BJ (cell line): ENCODE data around the gene TMEM107. TPM values are rescaled to one million over a fixed set of nuclear protein-coding genes. Genes with fewer than 3 reads are reported as not detected.

Experiments
- CTCF ChIA-PET: fragments of 350-600 bp; formaldehyde crosslinking; extraction: SDS; loops from one replicate; lab custom pipeline; 2021; ENCODE audit warnings: antibody characterized with exemption, inconsistent platforms; lab: Yijun Ruan, JAX
- POLR2A ChIA-PET: fragments of 300-600 bp; sonication (Branson Sonifier 250); formaldehyde crosslinking; extraction: SDS; loops from one replicate; lab custom pipeline; 2021; ENCODE audit warnings: antibody characterized with exemption; lab: Charles Lee
- DNase-seq: peaks from one replicate; pipeline ENCODE4 v3.0.0-alpha.2; 2011; ENCODE audit warnings: low read depth
- H3K27me3 ChIP-seq: 2 replicates; pipeline ENCODE4 v1.6.0; 2011; ENCODE audit warnings: low read length; ENCODE audit not compliant: control insufficient read depth, insufficient read depth
- H3K36me3 ChIP-seq: 2 replicates; pipeline ENCODE4 v1.5.1; 2011; ENCODE audit warnings: low read length; ENCODE audit not compliant: control insufficient read depth, insufficient read depth
- H3K4me3 ChIP-seq: 2 replicates; pipeline ENCODE4 v1.5.1; 2011; ENCODE audit warnings: low read depth, mild to moderate bottlenecking, control low read depth, low read length
- CTCF ChIP-seq: IDR thresholded peaks from 2 replicates; pipeline ENCODE4 v1.5.1; 2011; ENCODE audit warnings: low read depth, mild to moderate bottlenecking, control low read depth, inconsistent platforms, low read length, moderate library complexity; ENCODE audit not compliant: insufficient read depth
- polyA plus RNA-seq: library from polyadenylated mRNA; depleted of rRNA; stranded (reverse); fragments of >200 nt; gene quantifications from 2 replicates; pipeline ENCODE4 v1.2.3, GENCODE V29; 2011

TMEM107 gene
- polyA plus RNA-seq, 1 experiment: 14.5 TPM

- no peak for DNase-seq
- H3K27me3 ChIP-seq: no peaks in the 10 kb centered on the region; the same call in 1 of the 2 replicates
- ChIA-PET CTCF (interaction anchor here (1.5 to 1.8 kb wide), 2 partner anchors 10 kb away, joined by 7 to 29 read pairs; no protein-coding TSS in a partner anchor), POLR2A (no interaction called here)
- no peak overlapping the region for H3K4me3 ChIP-seq
- no peak for TF ChIP-seq CTCF
- H3K36me3 ChIP-seq: no peaks in the 10 kb centered on the region
These were observed 47.9 kb downstream of the TMEM107 start for GRCh38 chr17:8128125-8128784.

GRCh38 chr17:8126491-8127066, 49.6 kb downstream of the TMEM107 start:
- H3K36me3 ChIP-seq: no peaks in the 10 kb centered on the region
- CTCF ChIA-PET: interaction anchor here (0.6 to 1.8 kb wide), 7 partner anchors 12 to 353 kb away, joined by 3 to 29 read pairs (median 4); partner anchors contain the start of gene AURKB
- no peak for DNase-seq
- TF ChIP-seq CTCF: no peak
- POLR2A ChIA-PET: no interaction called here
- peak overlapping the region; percentile 56 for H3K4me3 ChIP-seq
- no peaks in the 10 kb centered on the region; the same call in 1 of the 2 replicates for H3K27me3 ChIP-seq

- ChIA-PET POLR2A (no interaction called here), CTCF (interaction anchor here (1.0 to 1.8 kb wide), 3 partner anchors 12 to 95 kb away, joined by 4 to 29 read pairs (median 4); no protein-coding TSS in a partner anchor)
- no peak for DNase-seq
- Histone ChIP-seq H3K4me3 (peak overlapping the region; percentile 56), H3K27me3 (no peaks in the 10 kb centered on the region; the same call in 1 of the 2 replicates), H3K36me3 (no peaks in the 10 kb centered on the region)
- no peak for TF ChIP-seq CTCF
These were observed 50.2 kb downstream of the TMEM107 start for GRCh38 chr17:8125947-8126490.

- no peaks in the 10 kb centered on the region; the same call in 1 of the 2 replicates for H3K27me3 ChIP-seq
- ChIA-PET POLR2A (no interaction called here), CTCF (interaction anchor here (1.4 kb wide), 1 partner anchor 10 kb away, joined by 4 read pairs; no protein-coding TSS in a partner anchor)
- H3K36me3 ChIP-seq: no peaks in the 10 kb centered on the region
- peak overlapping the region; percentile 56 for H3K4me3 ChIP-seq
- DNase-seq: no peak
- TF ChIP-seq CTCF: no peak
These were observed 50.8 kb downstream of the TMEM107 start for GRCh38 chr17:8125154-8125946.
